T-helper 1 cell treated with Interleukin-12 subunit alpha and Interleukin-12 subunit beta and Interleukin-4 antibody, amounts not matched to agents 30 μg/mL and 1 μg/mL, for 36 hours (primary cell): Measurements from ENCODE around the gene SSC4D.
A peak's percentile ranks its signal among the peaks of the same experiment; 100 is the strongest.
"Not testable (repeated sequence)": the region's sequence is repeated elsewhere in the genome, so short reads cannot be mapped to it uniquely, and the experiment has no call there.

Experiments
- H3K27ac Mint-ChIP-seq: one replicate; pipeline ENCODE4 v1.8.0; 2021; ENCODE audit warnings: mild to moderate bottlenecking, mixed read lengths
- H3K27me3 Mint-ChIP-seq: one replicate; pipeline ENCODE4 v1.8.0; 2021; ENCODE audit warnings: low read depth, mixed read lengths
- H3K36me3 Mint-ChIP-seq: one replicate; pipeline ENCODE4 v1.8.0; 2021; ENCODE audit warnings: low read depth, mixed read lengths
- H3K4me1 Mint-ChIP-seq: one replicate; pipeline ENCODE4 v1.8.0; 2021; ENCODE audit warnings: low read depth, mixed read lengths
- H3K4me3 Mint-ChIP-seq: one replicate; pipeline ENCODE4 v1.8.0; 2021; ENCODE audit warnings: mild to moderate bottlenecking, moderate library complexity, mixed read lengths
- H3K9me3 Mint-ChIP-seq: one replicate; pipeline ENCODE4 v1.8.0; 2021; ENCODE audit warnings: mixed read lengths

The SSC4D gene

GRCh38 chr7:76409537-76409936, at the start of gene SSC4D:
TSS of gene SSC4D (minus strand) at chr7:76409697. CDS start at chr7:76404439, 5,258 bp downstream.
- Mint-ChIP-seq H3K36me3 (no peaks in the 10 kb centered on the region), H3K4me3 (no peak within 1 kb of the TSS), H3K27ac (no peak within 1 kb of the TSS), H3K9me3 (no peaks in the 10 kb centered on the region), H3K4me1 (no peaks in the 10 kb centered on the region), H3K27me3 (no peaks in the 10 kb centered on the region)

- not testable (repeated sequence) for H3K27ac Mint-ChIP-seq, H3K4me3 Mint-ChIP-seq, H3K36me3 Mint-ChIP-seq, H3K4me1 Mint-ChIP-seq, H3K27me3 Mint-ChIP-seq, H3K9me3 Mint-ChIP-seq
Measured at GRCh38 chr7:76458504-76458903, 49.0 kb upstream of the SSC4D start.

GRCh38 chr7:76457017-76457416, 47.5 kb upstream of the SSC4D start:
- H3K27ac Mint-ChIP-seq, H3K27me3 Mint-ChIP-seq, H3K9me3 Mint-ChIP-seq, H3K36me3 Mint-ChIP-seq, H3K4me3 Mint-ChIP-seq, H3K4me1 Mint-ChIP-seq: not testable (repeated sequence)

GRCh38 chr7:76445577-76446008, 36.1 kb upstream of the SSC4D start:
- H3K27me3 Mint-ChIP-seq, H3K9me3 Mint-ChIP-seq, H3K36me3 Mint-ChIP-seq, H3K4me1 Mint-ChIP-seq, H3K4me3 Mint-ChIP-seq: not testable (repeated sequence)
- H3K27ac Mint-ChIP-seq = peak overlapping the region; percentile 90

GRCh38 chr7:76443846-76444245, 34.3 kb upstream of the SSC4D start:
- H3K4me3 Mint-ChIP-seq, H3K9me3 Mint-ChIP-seq, H3K4me1 Mint-ChIP-seq, H3K36me3 Mint-ChIP-seq, H3K27me3 Mint-ChIP-seq: not testable (repeated sequence)
- peak overlapping the region; percentile 63 for H3K27ac Mint-ChIP-seq

- H3K27me3 Mint-ChIP-seq, H3K4me3 Mint-ChIP-seq, H3K4me1 Mint-ChIP-seq, H3K36me3 Mint-ChIP-seq, H3K27ac Mint-ChIP-seq, H3K9me3 Mint-ChIP-seq: not testable (repeated sequence)
Measured at GRCh38 chr7:76442664-76443446, 33.4 kb upstream of the SSC4D start.

GRCh38 chr7:76441792-76442191, 32.3 kb upstream of the SSC4D start:
- H3K27me3 Mint-ChIP-seq, H3K4me3 Mint-ChIP-seq: not testable (repeated sequence)

GRCh38 chr7:76440404-76440803, 30.9 kb upstream of the SSC4D start:
- not testable (repeated sequence) for H3K4me1 Mint-ChIP-seq, H3K27ac Mint-ChIP-seq, H3K9me3 Mint-ChIP-seq, H3K27me3 Mint-ChIP-seq, H3K4me3 Mint-ChIP-seq, H3K36me3 Mint-ChIP-seq

More at GRCh38 chr7:76441792-76442191, 32.3 kb upstream of the SSC4D start:
- H3K36me3 Mint-ChIP-seq, H3K27ac Mint-ChIP-seq, H3K4me1 Mint-ChIP-seq, H3K9me3 Mint-ChIP-seq: not testable (repeated sequence)

- not testable (repeated sequence) for H3K27me3 Mint-ChIP-seq, H3K9me3 Mint-ChIP-seq, H3K4me3 Mint-ChIP-seq, H3K4me1 Mint-ChIP-seq, H3K27ac Mint-ChIP-seq, H3K36me3 Mint-ChIP-seq
Measured at GRCh38 chr7:76439120-76439888, 29.8 kb upstream of the SSC4D start.

GRCh38 chr7:76437873-76438272, 28.4 kb upstream of the SSC4D start:
- H3K36me3 Mint-ChIP-seq, H3K27ac Mint-ChIP-seq: not testable (repeated sequence)

GRCh38 chr7:76430836-76431235, 21.3 kb upstream of the SSC4D start:
- Mint-ChIP-seq H3K4me3 (no peak overlapping the region), H3K4me1 (peaks cover 2% of the 10 kb centered on the region), H3K9me3 (no peaks in the 10 kb centered on the region), H3K36me3 (peaks cover 2% of the 10 kb centered on the region), H3K27ac (no peak overlapping the region), H3K27me3 (no peaks in the 10 kb centered on the region)

More at GRCh38 chr7:76437873-76438272, 28.4 kb upstream of the SSC4D start:
- not testable (repeated sequence) for H3K9me3 Mint-ChIP-seq, H3K27me3 Mint-ChIP-seq, H3K4me1 Mint-ChIP-seq, H3K4me3 Mint-ChIP-seq

- Mint-ChIP-seq H3K36me3 (peaks cover 2% of the 10 kb centered on the region), H3K4me3 (no peak overlapping the region), H3K4me1 (peaks cover 2% of the 10 kb centered on the region), H3K27ac (no peak overlapping the region), H3K9me3 (no peaks in the 10 kb centered on the region), H3K27me3 (no peaks in the 10 kb centered on the region)
Measured at GRCh38 chr7:76430211-76430610, 20.7 kb upstream of the SSC4D start.

GRCh38 chr7:76428868-76429805, 19.6 kb upstream of the SSC4D start:
- Mint-ChIP-seq H3K27ac (no peak overlapping the region), H3K4me1 (peaks cover 11% of the 10 kb centered on the region), H3K36me3 (peaks cover 1% of the 10 kb centered on the region), H3K9me3 (no peaks in the 10 kb centered on the region), H3K4me3 (no peak overlapping the region), H3K27me3 (peaks cover under 1% of the 10 kb centered on the region)

GRCh38 chr7:76428149-76428823, 18.8 kb upstream of the SSC4D start:
- Mint-ChIP-seq H3K4me1 (peaks cover 17% of the 10 kb centered on the region), H3K4me3 (no peak overlapping the region), H3K9me3 (no peaks in the 10 kb centered on the region), H3K36me3 (peaks cover 1% of the 10 kb centered on the region), H3K27me3 (peaks cover 7% of the 10 kb centered on the region), H3K27ac (no peak overlapping the region)
